Endodermal cell (in vitro differentiated cells): ENCODE measurements around the gene PLA2R1. TPM values are rescaled to one million over a fixed set of nuclear protein-coding genes. Genes with fewer than 3 reads are reported as not detected.
A peak's percentile ranks its signal among the peaks of the same experiment; 100 is the strongest.
"Not testable (repeated sequence)": the region's sequence is repeated elsewhere in the genome, so short reads cannot be mapped to it uniquely, and the experiment has no call there.

ENCODE experiments used
- DNase-seq: peaks from one replicate; pipeline ENCODE4 v3.0.0-alpha.2; 2017
- H3K27ac ChIP-seq: 2 replicates; pipeline ENCODE4 v1.5.1; 2013; ENCODE audit warnings: mild to moderate bottlenecking, low read depth, low read length, moderate library complexity
- H3K27me3 ChIP-seq: 2 replicates; pipeline ENCODE4 v1.6.1; 2013; ENCODE audit warnings: mild to moderate bottlenecking, low read length, moderate library complexity; ENCODE audit not compliant: insufficient read depth, control insufficient read depth, poor library complexity, severe bottlenecking
- H3K36me3 ChIP-seq: 2 replicates; pipeline ENCODE4 v1.7.0; 2013; ENCODE audit warnings: mild to moderate bottlenecking, low read length, moderate library complexity; ENCODE audit not compliant: control insufficient read depth, insufficient read depth
- H3K4me1 ChIP-seq: one replicate; pipeline ENCODE4 v1.7.0; 2013; ENCODE audit warnings: low read length; ENCODE audit not compliant: control insufficient read depth, insufficient read depth
- H3K4me3 ChIP-seq: 2 replicates; pipeline ENCODE4 v1.5.1; 2013; ENCODE audit warnings: mild to moderate bottlenecking, low read length, moderate library complexity
- H3K9ac ChIP-seq: 2 replicates; pipeline ENCODE4 v1.6.1; 2013; ENCODE audit warnings: mild to moderate bottlenecking, low read length, moderate library complexity; ENCODE audit not compliant: poor library complexity, severe bottlenecking; ENCODE audit errors: extremely low read depth
- H3K9me3 ChIP-seq: 2 replicates; pipeline ENCODE4 v1.6.1; 2013; ENCODE audit warnings: mild to moderate bottlenecking, low read length, moderate library complexity; ENCODE audit not compliant: control insufficient read depth
- H3K27ac Mint-ChIP-seq: 2 replicates; pipeline ENCODE4 v1.8.0; 2020; ENCODE audit warnings: mixed read lengths
- H3K27me3 Mint-ChIP-seq: 2 replicates; pipeline ENCODE4 v1.8.0; 2021; ENCODE audit warnings: mild to moderate bottlenecking, mixed read lengths; ENCODE audit not compliant: insufficient read depth
- H3K36me3 Mint-ChIP-seq: 2 replicates; pipeline ENCODE4 v1.8.0; 2020; ENCODE audit warnings: low read depth, mixed read lengths
- H3K4me1 Mint-ChIP-seq: 2 replicates; pipeline ENCODE4 v1.8.0; 2020; ENCODE audit warnings: mixed read lengths
- H3K4me3 Mint-ChIP-seq: 2 replicates; pipeline ENCODE4 v1.8.0; 2020; ENCODE audit warnings: mild to moderate bottlenecking, moderate library complexity, mixed read lengths
- H3K9me3 Mint-ChIP-seq: 2 replicates; pipeline ENCODE4 v1.8.0; 2020; ENCODE audit warnings: mild to moderate bottlenecking, mixed read lengths
- WGBS, 2 experiments: methylation state at CpG; one replicate each; pipeline versions ENCODE4 v1.1.5 to v1.1.7; 2013; ENCODE audit warnings: missing lambda C conversion rate in 2 of 2, mixed read lengths in 1 of 2; ENCODE audit not compliant: insufficient coverage in 1 of 2, insufficient read length in 1 of 2; 5-methylcytosine and 5-hydroxymethylcytosine counted together
- total RNA-seq, 2 donors: library from RNA; stranded (reverse); fragmentation: NEBNext Ultra II Directional in 1 of 2; extraction: Animal tissue kit (Norgen Biotek cat#: 25700) in 1 of 2; gene quantifications; 2 replicates in 1 of 2; 3 replicates in 1 of 2; pipeline ENCODE4 v1.2.1, GENCODE V29; 2021
- TF ChIP-seq, protein P1 (sequence below): fragments of 200-600 bp; sonication (generic); conservative IDR thresholded peaks from 2 replicates; pipeline ENCODE4 v1.5.0; 2021; ENCODE audit warnings: antibody characterized with exemption, mild to moderate bottlenecking

Gene PLA2R1
- total RNA-seq, 2 donors from 2014 or later = 1.4 to 1.8 TPM

DNA sequence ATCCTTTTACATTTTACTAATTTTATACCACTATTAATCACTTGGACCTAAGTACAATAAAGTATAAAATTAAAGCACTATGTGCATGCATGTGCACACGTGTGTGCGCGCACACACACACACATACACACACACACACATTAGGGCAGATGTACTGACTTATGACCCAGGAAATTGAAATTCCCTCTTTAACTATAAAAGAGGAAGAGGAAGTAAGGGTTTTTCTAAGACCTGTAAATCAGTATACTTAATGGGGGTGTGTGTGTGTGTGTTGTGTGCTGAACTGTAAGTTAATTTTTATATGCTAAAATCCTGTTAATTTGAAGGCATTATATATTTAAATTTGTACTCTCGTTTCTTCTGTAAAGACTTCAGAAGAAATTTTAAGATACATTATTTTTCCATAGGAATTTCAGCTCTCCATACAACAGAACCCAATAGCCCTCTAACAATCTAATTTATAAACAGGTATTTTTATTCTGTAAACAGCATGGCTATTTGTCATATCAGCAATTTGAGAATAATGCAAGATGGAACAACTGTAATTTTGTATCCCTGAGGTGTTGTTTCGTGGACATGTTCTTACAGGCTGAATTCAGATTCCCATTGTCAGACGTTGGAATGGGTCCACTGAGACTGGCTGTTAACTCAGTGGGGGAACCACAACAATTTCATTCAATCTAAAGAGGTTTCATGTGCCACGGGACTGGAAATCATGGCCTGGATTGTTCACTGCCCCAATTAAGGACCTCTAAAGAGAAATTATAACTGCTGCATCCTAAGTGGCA, 90.9 kb downstream of the PLA2R1 start:
- Histone ChIP-seq H3K9me3 (no peaks in the 10 kb centered on the region), H3K36me3 (no peaks in the 10 kb centered on the region), H3K4me1 (peaks cover 4% of the 10 kb centered on the region), H3K9ac (no peak overlapping the region), H3K27ac (no peak overlapping the region), H3K27me3 (no peaks in the 10 kb centered on the region), H3K4me3 (no peak overlapping the region)
- Mint-ChIP-seq H3K27me3 (no peaks in the 10 kb centered on the region), H3K27ac (no peak overlapping the region), H3K36me3 (no peaks in the 10 kb centered on the region), H3K9me3 (no peaks in the 10 kb centered on the region), H3K4me3 (no peak overlapping the region), H3K4me1 (peaks cover 3% of the 10 kb centered on the region)
- no peak for DNase-seq
- TF ChIP-seq, protein P1, sequence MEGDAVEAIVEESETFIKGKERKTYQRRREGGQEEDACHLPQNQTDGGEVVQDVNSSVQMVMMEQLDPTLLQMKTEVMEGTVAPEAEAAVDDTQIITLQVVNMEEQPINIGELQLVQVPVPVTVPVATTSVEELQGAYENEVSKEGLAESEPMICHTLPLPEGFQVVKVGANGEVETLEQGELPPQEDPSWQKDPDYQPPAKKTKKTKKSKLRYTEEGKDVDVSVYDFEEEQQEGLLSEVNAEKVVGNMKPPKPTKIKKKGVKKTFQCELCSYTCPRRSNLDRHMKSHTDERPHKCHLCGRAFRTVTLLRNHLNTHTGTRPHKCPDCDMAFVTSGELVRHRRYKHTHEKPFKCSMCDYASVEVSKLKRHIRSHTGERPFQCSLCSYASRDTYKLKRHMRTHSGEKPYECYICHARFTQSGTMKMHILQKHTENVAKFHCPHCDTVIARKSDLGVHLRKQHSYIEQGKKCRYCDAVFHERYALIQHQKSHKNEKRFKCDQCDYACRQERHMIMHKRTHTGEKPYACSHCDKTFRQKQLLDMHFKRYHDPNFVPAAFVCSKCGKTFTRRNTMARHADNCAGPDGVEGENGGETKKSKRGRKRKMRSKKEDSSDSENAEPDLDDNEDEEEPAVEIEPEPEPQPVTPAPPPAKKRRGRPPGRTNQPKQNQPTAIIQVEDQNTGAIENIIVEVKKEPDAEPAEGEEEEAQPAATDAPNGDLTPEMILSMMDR = no peak
- 89 to 100% methylated on average over 2 to 4 of the region's 7 CpGs for WGBS, 2 experiments

DNA sequence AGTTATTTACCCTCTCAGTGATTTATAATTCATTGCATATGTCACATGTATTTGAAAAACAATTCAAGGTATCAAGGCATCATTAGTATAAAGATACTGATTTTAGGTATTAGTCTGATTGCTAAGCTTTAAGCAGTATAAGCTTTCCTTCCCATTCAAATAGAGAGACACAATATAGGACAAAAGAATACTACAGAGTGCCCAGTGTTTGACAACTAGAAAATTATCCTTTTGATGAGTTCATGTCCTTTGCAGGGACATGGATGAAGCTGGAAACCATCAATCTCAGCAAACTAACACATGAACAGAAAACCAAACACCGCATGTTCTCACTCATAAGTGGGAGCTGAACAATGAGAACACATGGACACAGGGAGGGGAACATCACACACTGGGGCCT, 91.9 kb downstream of the PLA2R1 start:
- H3K36me3 Mint-ChIP-seq, H3K27me3 ChIP-seq, H3K27me3 Mint-ChIP-seq, H3K4me3 Mint-ChIP-seq, H3K4me3 ChIP-seq, H3K27ac Mint-ChIP-seq, H3K27ac ChIP-seq, H3K9ac ChIP-seq, H3K4me1 ChIP-seq, H3K9me3 Mint-ChIP-seq, H3K36me3 ChIP-seq, H3K9me3 ChIP-seq, DNase-seq, H3K4me1 Mint-ChIP-seq: not testable (repeated sequence)
- WGBS, 2 experiments = no CpG with 5 or more reads among the region's 1 CpG

GRCh38 chr2:159968279-159968900, 94.0 kb downstream of the PLA2R1 start:
- no peaks in the 10 kb centered on the region for H3K36me3 ChIP-seq
- WGBS, 2 experiments = 2% methylated on average over 2 of the region's 2 CpGs; no CpG with 5 or more reads in 1 of the 2 experiments
- Mint-ChIP-seq H3K36me3 (no peaks in the 10 kb centered on the region), H3K4me3 (no peak overlapping the region), H3K27me3 (no peaks in the 10 kb centered on the region), H3K9me3 (no peaks in the 10 kb centered on the region), H3K4me1 (peaks cover 3% of the 10 kb centered on the region), H3K27ac (no peak overlapping the region)
- H3K27ac ChIP-seq = no peak overlapping the region
- H3K4me1 ChIP-seq = no peaks in the 10 kb centered on the region
- no peak overlapping the region for H3K9ac ChIP-seq
- peak; percentile 80 for DNase-seq
- H3K9me3 ChIP-seq = no peaks in the 10 kb centered on the region
- TF ChIP-seq, protein P1 = peak; percentile 87
- H3K27me3 ChIP-seq = no peaks in the 10 kb centered on the region
- no peak overlapping the region for H3K4me3 ChIP-seq
